NCI-H2107 (cell line): ENCODE measurements around the gene ENG.
"Not testable (repeated sequence)": the region's sequence is repeated elsewhere in the genome, so short reads cannot be mapped to it uniquely, and the experiment has no call there.

Experiments
- DNase-seq: peaks from one replicate; lab custom pipeline; 2025; lab: John Stamatoyannopoulos, UW

ENG gene

GRCh38 chr9:127854184-127854806, at the start of gene ENG:
Gene ENG, minus strand, starts transcription at chr9:127854658. Its CDS starts 303 bp downstream, at chr9:127854355.
- DNase-seq: no peak

GRCh38 chr9:127903557-127904475, 49.4 kb upstream of the ENG start:
- DNase-seq: no peak

GRCh38 chr9:127899128-127899943, 44.9 kb upstream of the ENG start, which contains the start of gene ST6GALNAC6:
Gene ST6GALNAC6, minus strand, starts transcription at chr9:127899603. Its CDS starts 1,622 bp downstream, at chr9:127897981.
- no peak for DNase-seq

- DNase-seq: no peak
Measured at GRCh38 chr9:127898433-127899127, 44.1 kb upstream of the ENG start.

- DNase-seq: no peak
Measured at GRCh38 chr9:127897193-127897692, 42.8 kb upstream of the ENG start.

GRCh38 chr9:127896395-127897192, 42.1 kb upstream of the ENG start:
- no peak for DNase-seq

GRCh38 chr9:127895811-127896210, 41.4 kb upstream of the ENG start:
- DNase-seq: no peak

GRCh38 chr9:127893392-127893791, 38.9 kb upstream of the ENG start:
- DNase-seq: no peak

GRCh38 chr9:127892831-127893230, 38.4 kb upstream of the ENG start:
- DNase-seq: no peak

GRCh38 chr9:127890053-127890452, 35.6 kb upstream of the ENG start:
- no peak for DNase-seq

- DNase-seq: no peak
Measured at GRCh38 chr9:127887792-127888191, 33.3 kb upstream of the ENG start.

GRCh38 chr9:127886401-127886972, 32.0 kb upstream of the ENG start:
- DNase-seq: no peak

GRCh38 chr9:127885508-127886281, 31.2 kb upstream of the ENG start:
- no peak for DNase-seq

- DNase-seq: no peak
Measured at GRCh38 chr9:127884976-127885490, 30.6 kb upstream of the ENG start.

- peak; percentile 66 for DNase-seq
Measured at GRCh38 chr9:127884427-127884911, 30.0 kb upstream of the ENG start.

- DNase-seq: no peak
Measured at GRCh38 chr9:127883959-127884358, 29.5 kb upstream of the ENG start.

GRCh38 chr9:127881715-127882114, 27.3 kb upstream of the ENG start:
- DNase-seq: not testable (repeated sequence)

- no peak for DNase-seq
Measured at GRCh38 chr9:127880143-127880542, 25.7 kb upstream of the ENG start.
